Measurements from ENCODE around the gene RXRA.

Gene RXRA

DNA sequence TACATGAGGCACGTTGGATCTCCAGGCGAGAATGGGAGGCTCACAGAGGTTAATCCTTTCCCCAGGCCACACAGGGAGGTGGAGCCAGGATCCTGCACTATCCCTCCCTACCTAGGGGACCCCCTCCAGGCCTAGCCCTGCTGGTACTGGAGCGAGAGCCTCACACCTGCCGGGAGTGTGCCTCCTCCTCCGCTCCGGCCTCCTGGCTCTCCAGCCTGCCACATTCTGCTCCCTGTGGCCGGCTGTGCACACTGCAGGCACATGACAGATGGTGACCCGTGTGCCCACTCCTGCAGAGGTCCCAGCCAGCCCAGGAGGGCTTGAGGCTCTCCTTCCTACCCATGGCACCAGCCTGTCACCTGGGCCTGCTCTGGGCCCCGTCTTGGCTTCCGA, 93.4 kb downstream of the RXRA start:
- DNase-seq (ENCODE audit: low spot score in 2 of 2) = no peak
- Mint-ChIP-seq H3K4me3 (no peak overlapping the region), H3K9me3 (no peaks in the 10 kb centered on the region), H3K27me3 (no peaks in the 10 kb centered on the region), H3K36me3 (ENCODE audit: insufficient read depth) (peaks cover 8% of the 10 kb centered on the region), H3K4me1 (peaks cover 7% of the 10 kb centered on the region), H3K27ac (ENCODE audit: low read depth) (no peak overlapping the region)
- ATAC-seq (replicated peaks; ENCODE audit: extremely low read depth, poor library complexity, severe bottlenecking) = no peak

DNA sequence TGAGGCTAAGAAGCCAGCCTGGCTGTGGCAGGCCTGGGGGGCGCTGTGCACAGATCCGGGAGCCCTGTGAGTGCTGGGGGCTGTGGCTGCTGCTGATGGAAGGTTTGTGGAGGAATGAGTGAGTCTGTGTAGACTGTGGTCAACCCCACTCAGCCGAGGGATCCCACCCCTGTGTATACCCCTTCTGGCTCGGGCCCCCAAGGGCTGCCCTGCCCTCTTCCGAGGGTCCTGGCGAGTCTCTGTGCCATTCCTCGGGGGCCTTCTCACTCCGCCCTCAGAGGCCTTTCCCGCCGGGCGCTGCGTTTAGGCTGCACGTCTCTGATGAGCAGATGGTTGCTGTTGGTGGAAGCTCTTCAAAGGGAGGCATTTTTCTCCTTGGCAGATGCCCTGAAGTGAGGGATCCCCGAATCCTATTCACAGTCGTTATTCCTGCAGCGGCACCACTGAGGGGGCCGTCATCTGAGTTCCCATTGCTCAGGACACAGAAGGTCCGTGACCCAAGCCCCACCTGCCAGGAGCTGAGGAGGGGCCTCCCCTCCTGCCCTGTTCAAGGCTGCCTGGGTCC, 94.1 kb downstream of the RXRA start:
- Mint-ChIP-seq H3K4me3 (no peak overlapping the region), H3K36me3 (ENCODE audit: insufficient read depth) (peaks cover 9% of the 10 kb centered on the region), H3K9me3 (no peaks in the 10 kb centered on the region), H3K27ac (ENCODE audit: low read depth) (no peak overlapping the region), H3K4me1 (peaks cover 7% of the 10 kb centered on the region), H3K27me3 (no peaks in the 10 kb centered on the region)
- ATAC-seq (replicated peaks; ENCODE audit: extremely low read depth, poor library complexity, severe bottlenecking) = no peak
- no peak for DNase-seq (ENCODE audit: low spot score in 2 of 2)

DNA sequence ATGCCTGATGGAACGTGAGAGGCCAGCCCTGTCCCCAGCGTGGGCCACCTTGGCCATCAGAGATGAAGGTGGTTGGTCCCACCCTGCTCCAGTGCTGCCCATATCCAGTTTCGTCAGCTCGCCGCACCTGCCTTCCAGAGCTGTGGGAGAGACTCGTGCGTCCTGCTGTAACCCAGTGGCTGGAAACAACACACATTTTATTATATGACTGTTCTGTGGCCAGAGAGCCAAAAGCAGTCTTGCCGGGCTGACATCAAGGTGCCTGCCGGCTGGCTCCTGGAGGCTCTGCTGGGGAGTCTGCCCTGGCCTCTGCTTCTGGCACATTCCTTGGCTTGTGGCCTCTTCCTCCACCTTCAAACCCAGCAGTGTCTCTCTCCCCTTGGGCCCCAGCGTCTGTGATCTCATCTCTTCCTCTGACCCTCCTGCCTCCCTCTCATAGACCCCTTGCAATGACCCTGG, 94.7 kb downstream of the RXRA start:
- ATAC-seq (replicated peaks; ENCODE audit: extremely low read depth, poor library complexity, severe bottlenecking) = no peak
- H3K4me3 Mint-ChIP-seq = no peak overlapping the region

DNA sequence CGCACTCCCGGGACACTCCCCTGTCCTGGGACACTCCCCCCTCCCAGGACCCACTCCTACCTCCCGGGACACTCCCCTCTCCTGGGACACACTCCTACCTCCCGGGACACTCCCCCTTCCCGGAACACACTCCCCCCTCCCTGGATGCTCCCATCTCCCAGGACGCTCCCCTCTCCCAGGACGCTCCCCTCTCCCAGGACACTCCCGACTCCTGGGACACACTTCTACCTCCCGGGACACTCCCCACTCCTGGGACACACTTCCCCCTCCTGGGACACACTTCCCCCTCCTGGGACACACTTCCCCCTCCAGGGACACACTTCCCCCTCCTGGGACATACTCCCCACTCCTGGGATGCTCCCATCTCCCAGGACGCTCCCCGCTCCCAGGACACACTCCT, 95.6 kb downstream of the RXRA start:
- DNase-seq (ENCODE audit: low spot score in 2 of 2) (no peak), ATAC-seq (replicated peaks; ENCODE audit: extremely low read depth, poor library complexity, severe bottlenecking) (no peak)
- no peaks in the 10 kb centered on the region for H3K27me3 Mint-ChIP-seq
- no peak overlapping the region for H3K27ac Mint-ChIP-seq (ENCODE audit: low read depth)
- H3K4me1 Mint-ChIP-seq = no peaks in the 10 kb centered on the region
- H3K36me3 Mint-ChIP-seq (ENCODE audit: insufficient read depth) = peaks cover 9% of the 10 kb centered on the region
- H3K9me3 Mint-ChIP-seq = no peaks in the 10 kb centered on the region
- no peak overlapping the region for H3K4me3 Mint-ChIP-seq

More for the DNA sequence above, 94.7 kb downstream of the RXRA start:
- no peak for DNase-seq (ENCODE audit: low spot score in 2 of 2)
- H3K27ac Mint-ChIP-seq (ENCODE audit: low read depth) = peak overlapping the region; percentile 67
- peaks cover 9% of the 10 kb centered on the region for H3K36me3 Mint-ChIP-seq (ENCODE audit: insufficient read depth)
- H3K9me3 Mint-ChIP-seq = no peaks in the 10 kb centered on the region
- H3K4me1 Mint-ChIP-seq = peaks cover under 1% of the 10 kb centered on the region
- no peaks in the 10 kb centered on the region for H3K27me3 Mint-ChIP-seq

DNA sequence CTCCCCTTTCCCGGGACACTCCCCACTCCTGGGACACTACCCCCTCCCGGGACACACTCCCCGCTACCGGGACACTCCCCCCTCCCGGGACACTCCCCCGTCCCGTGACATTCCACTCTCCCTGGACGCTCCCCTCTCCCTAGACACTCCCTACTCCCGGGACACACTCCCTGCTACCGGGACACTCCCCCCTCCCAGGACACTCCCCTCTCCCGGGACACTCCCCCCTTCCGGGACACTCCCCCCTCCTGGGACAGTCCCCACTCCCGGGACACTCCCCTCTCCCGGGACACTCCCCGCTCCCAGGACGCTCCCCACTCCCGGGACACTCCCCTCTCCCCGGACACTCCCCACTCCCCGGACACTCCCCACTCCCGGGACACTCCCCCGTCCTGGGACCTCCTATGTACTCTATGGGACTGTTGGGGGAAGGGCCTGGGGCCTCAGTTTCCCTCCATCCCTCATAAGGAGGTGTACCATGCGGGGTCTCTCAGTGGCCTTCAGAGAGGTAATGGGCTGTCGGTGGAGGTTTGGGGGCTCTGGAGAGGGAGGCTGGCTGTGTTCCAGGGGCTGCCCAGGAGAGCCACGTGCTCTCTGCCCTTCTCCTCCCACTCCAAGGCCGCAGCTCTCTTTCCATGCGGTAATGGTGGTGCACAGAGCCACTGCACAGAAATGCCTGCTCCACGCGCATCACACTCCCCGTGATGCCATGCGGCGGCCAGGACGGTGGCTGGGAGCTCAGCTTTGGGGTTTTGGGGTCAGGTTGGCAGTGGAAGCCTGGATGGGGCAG, 96.2 kb downstream of the RXRA start:
- Mint-ChIP-seq H3K4me1 (no peaks in the 10 kb centered on the region), H3K4me3 (no peak overlapping the region), H3K9me3 (no peaks in the 10 kb centered on the region), H3K27ac (ENCODE audit: low read depth) (no peak overlapping the region), H3K27me3 (no peaks in the 10 kb centered on the region), H3K36me3 (ENCODE audit: insufficient read depth) (peaks cover 9% of the 10 kb centered on the region)
- no peak for ATAC-seq (replicated peaks; ENCODE audit: extremely low read depth, poor library complexity, severe bottlenecking)
- no peak for DNase-seq (ENCODE audit: low spot score in 2 of 2)

DNA sequence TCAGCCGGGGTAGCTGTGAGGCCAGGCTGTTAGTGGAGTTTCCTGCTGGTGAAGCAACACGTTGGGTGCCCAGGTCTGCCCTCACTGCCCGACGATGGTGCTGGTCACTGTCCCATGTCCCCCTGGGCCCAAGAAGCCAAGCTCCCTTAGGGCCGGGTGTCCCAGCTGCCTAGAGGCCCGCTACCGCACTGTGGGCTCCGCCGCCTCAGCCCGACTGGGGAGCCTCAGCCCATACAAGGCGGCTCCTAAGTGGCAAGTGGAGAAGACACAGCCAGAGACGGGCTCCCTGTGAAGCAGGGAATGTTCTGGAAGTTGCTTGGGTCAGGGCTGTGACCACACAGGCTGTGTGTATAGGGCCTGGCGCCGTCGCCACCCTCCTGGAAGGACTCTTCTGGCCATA, 96.9 kb downstream of the RXRA start:
- no peak for ATAC-seq (replicated peaks; ENCODE audit: extremely low read depth, poor library complexity, severe bottlenecking)
- Mint-ChIP-seq H3K4me1 (no peaks in the 10 kb centered on the region), H3K36me3 (ENCODE audit: insufficient read depth) (peaks cover 6% of the 10 kb centered on the region), H3K27me3 (no peaks in the 10 kb centered on the region), H3K9me3 (no peaks in the 10 kb centered on the region), H3K27ac (ENCODE audit: low read depth) (no peak overlapping the region), H3K4me3 (no peak overlapping the region)
- DNase-seq (ENCODE audit: low spot score in 2 of 2) = no peak

DNA sequence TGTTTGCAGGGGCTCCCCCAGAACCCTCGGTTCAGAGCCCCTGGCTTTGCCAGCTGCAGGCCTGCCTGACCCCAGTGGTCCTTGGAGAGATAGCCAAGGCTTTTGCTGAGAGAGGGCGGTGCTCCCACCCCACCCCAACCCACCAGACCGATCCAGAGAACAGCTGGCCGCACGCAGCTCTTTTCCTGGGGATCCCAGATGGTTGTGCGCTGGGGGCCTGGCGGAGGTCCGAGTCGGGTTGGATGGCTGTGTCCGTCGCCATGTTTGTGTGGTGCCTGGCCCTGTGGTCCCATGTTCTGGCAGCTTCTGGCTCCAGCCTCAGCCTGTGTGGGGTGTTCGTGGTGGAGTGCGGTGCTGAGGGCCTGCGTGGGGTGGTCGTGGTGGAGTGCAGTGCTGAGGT, 97.5 kb downstream of the RXRA start:
- no peak overlapping the region for H3K4me3 Mint-ChIP-seq
- ATAC-seq (replicated peaks; ENCODE audit: extremely low read depth, poor library complexity, severe bottlenecking) (no peak), DNase-seq (ENCODE audit: low spot score in 2 of 2) (no peak)
- H3K27me3 Mint-ChIP-seq = no peaks in the 10 kb centered on the region
- peaks cover 5% of the 10 kb centered on the region for H3K36me3 Mint-ChIP-seq (ENCODE audit: insufficient read depth)
- no peaks in the 10 kb centered on the region for H3K9me3 Mint-ChIP-seq
- no peaks in the 10 kb centered on the region for H3K4me1 Mint-ChIP-seq
- H3K27ac Mint-ChIP-seq (ENCODE audit: low read depth) = no peak overlapping the region

DNA sequence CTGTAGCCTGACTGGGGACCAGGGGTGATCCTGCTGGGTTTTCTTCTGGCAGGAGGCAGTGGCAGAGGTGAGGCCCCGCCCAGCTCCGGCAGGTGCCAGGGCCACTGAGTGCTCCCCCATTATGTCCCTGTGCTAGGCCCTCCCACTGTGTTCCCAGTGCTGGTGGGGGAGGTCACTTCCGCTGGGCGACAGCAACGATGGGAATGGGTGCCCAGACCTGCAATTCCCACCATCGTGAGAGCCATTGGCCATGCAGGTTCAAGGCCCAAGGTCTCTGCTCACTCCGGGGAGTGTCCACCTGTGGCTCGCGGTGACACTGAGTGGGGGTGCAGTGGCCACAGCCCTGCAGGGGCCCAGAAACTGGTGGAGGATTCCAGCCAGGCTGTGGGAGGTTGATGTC, 98.6 kb downstream of the RXRA start:
- ATAC-seq (replicated peaks; ENCODE audit: extremely low read depth, poor library complexity, severe bottlenecking) (no peak), DNase-seq (ENCODE audit: low spot score in 2 of 2) (no peak)
- Mint-ChIP-seq H3K27ac (ENCODE audit: low read depth) (no peak overlapping the region), H3K36me3 (ENCODE audit: insufficient read depth) (peaks cover 5% of the 10 kb centered on the region), H3K9me3 (no peaks in the 10 kb centered on the region), H3K4me3 (no peak overlapping the region), H3K4me1 (no peaks in the 10 kb centered on the region), H3K27me3 (no peaks in the 10 kb centered on the region)

DNA sequence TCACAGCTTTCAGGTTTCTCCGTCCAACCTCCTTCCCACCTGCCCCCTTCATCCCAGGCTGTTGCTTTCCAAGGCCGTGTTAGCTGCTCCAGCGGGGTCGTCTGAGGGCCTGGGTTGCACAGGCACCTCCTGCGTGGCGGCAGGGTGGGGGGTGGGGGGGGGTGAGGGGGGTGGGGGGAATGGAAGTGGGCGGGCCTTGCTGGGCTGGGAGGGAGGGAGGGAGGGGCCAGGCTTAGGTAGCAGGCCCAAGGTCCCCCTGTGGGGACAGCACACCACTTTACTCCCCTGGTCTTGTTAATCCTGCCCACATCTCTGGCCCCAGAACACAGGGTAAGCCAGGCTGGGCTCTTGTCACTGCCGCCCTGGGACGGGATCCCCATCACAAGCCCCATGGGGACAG, 99.1 kb downstream of the RXRA start:
- no peak for DNase-seq (ENCODE audit: low spot score in 2 of 2)
- peaks cover 5% of the 10 kb centered on the region for H3K36me3 Mint-ChIP-seq (ENCODE audit: insufficient read depth)
- H3K27ac Mint-ChIP-seq (ENCODE audit: low read depth) = no peak overlapping the region
- no peak overlapping the region for H3K4me3 Mint-ChIP-seq
- H3K4me1 Mint-ChIP-seq = no peaks in the 10 kb centered on the region
- no peak for ATAC-seq (replicated peaks; ENCODE audit: extremely low read depth, poor library complexity, severe bottlenecking)
- no peaks in the 10 kb centered on the region for H3K27me3 Mint-ChIP-seq
- no peaks in the 10 kb centered on the region for H3K9me3 Mint-ChIP-seq

DNA sequence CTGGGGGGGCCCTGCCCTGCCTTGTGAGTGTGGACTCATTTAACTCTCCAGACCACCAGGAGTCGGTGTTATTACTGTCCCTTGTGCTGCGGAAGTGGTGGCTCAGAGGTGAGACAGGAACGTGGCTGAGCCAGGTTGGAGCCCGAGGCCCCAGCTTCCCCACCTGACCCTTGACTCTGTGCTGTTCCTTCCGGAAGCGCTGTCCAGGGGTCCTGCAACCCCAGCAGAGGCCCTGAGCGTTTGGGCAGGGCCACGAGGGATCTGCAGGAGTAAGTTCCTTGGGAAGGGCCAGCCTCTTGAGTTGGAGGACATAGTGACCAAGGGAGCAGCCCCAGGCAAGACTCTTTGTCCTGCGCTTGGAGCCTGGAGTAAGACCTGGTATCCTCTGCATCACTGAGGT, 99.6 kb downstream of the RXRA start:
- ATAC-seq (replicated peaks; ENCODE audit: extremely low read depth, poor library complexity, severe bottlenecking) = no peak
- H3K27me3 Mint-ChIP-seq = no peaks in the 10 kb centered on the region
- no peak for DNase-seq (ENCODE audit: low spot score in 2 of 2)
- H3K36me3 Mint-ChIP-seq (ENCODE audit: insufficient read depth) = peaks cover 5% of the 10 kb centered on the region
- H3K4me3 Mint-ChIP-seq = no peak overlapping the region
- H3K4me1 Mint-ChIP-seq = no peaks in the 10 kb centered on the region
- H3K27ac Mint-ChIP-seq (ENCODE audit: low read depth) = no peak overlapping the region
- H3K9me3 Mint-ChIP-seq = no peaks in the 10 kb centered on the region

DNA sequence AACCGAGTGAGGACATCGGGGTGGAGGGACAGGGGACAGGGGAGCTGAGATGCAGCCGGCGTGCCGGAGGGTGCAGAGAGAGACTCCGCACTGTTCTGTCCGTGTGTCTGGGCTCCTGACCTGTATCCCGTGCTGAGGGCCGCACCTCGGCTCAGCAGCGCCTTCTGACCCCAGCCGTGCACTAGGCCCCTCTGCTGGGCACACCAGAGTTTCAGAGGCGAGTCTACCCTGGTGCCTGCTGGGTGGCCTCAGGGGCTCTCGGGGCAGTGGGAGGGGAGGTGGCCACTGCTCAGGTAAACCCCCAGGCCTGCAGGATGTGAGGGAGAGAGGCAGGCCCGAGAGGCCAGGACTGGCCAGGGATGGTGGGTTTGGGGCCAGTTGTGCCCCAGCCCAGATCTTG, 100.2 kb downstream of the RXRA start:
- no peaks in the 10 kb centered on the region for H3K4me1 Mint-ChIP-seq
- DNase-seq (ENCODE audit: low spot score in 2 of 2) (no peak), ATAC-seq (replicated peaks; ENCODE audit: extremely low read depth, poor library complexity, severe bottlenecking) (no peak)
- peaks cover 3% of the 10 kb centered on the region for H3K36me3 Mint-ChIP-seq (ENCODE audit: insufficient read depth)
- no peak overlapping the region for H3K27ac Mint-ChIP-seq (ENCODE audit: low read depth)
- H3K9me3 Mint-ChIP-seq = no peaks in the 10 kb centered on the region
- H3K4me3 Mint-ChIP-seq = no peak overlapping the region
- no peaks in the 10 kb centered on the region for H3K27me3 Mint-ChIP-seq

DNA sequence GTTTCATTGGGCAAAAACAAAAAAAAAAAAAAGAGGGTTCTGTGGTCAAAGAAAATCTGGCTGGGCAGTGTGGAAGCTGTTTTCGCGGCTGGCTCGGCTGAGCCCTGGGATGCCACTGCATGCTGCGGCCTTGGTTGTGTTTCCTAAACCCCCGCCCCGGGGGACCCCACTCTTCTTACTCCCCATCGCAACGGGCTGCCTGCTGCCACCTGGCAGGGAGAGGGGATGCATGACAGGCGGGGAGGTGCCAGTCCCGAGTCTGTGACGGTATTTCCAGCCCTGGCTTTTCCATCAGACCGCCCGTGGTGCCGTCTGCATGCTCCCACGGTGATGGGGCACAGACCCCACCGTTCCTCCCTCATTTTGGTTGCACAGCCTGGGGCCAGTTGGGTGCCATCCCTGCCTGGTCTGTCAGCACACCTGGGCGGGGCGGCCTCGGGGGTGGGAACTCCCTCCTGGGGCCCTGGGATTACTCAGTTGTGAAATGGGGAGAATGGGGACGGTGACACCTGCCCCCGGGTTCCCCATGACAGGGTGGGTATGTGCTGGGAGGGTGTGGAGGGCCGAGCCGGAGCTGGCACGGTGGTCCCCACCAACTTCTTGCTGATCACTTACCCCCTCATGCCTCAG, 101.0 kb downstream of the RXRA start:
- DNase-seq (ENCODE audit: low spot score in 2 of 2) (no peak), ATAC-seq (replicated peaks; ENCODE audit: extremely low read depth, poor library complexity, severe bottlenecking) (no peak)
- Mint-ChIP-seq H3K4me1 (no peaks in the 10 kb centered on the region), H3K27me3 (no peaks in the 10 kb centered on the region), H3K27ac (ENCODE audit: low read depth) (no peak overlapping the region), H3K4me3 (no peak overlapping the region), H3K9me3 (no peaks in the 10 kb centered on the region), H3K36me3 (ENCODE audit: insufficient read depth) (peaks cover 3% of the 10 kb centered on the region)

DNA sequence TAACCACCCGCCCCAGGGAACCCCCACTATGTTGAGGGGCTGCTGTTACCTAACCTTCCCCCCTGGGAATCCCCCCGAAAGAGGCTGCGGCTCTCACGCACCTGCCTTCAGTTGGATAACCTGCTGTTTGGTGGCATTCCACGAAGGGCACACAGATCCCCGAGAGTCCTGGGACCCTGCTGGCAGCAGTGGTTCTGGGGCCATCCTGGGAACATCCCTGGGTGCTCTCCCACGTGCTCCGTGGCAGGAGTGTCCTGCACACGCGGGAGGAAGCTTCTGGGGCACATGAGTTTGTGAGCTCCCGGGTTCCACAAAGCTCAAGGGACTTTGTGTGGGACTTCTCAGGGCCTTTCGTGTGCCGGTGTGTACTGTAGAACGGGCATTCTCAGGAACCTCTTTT, 102.3 kb downstream of the RXRA start:
- H3K36me3 Mint-ChIP-seq (ENCODE audit: insufficient read depth) = peaks cover 3% of the 10 kb centered on the region
- DNase-seq (ENCODE audit: low spot score in 2 of 2) (no peak), ATAC-seq (replicated peaks; ENCODE audit: extremely low read depth, poor library complexity, severe bottlenecking) (no peak)
- H3K27ac Mint-ChIP-seq (ENCODE audit: low read depth) = no peak overlapping the region
- no peaks in the 10 kb centered on the region for H3K27me3 Mint-ChIP-seq
- no peaks in the 10 kb centered on the region for H3K4me1 Mint-ChIP-seq
- H3K4me3 Mint-ChIP-seq = no peak overlapping the region
- no peaks in the 10 kb centered on the region for H3K9me3 Mint-ChIP-seq
